NCI-H82 (cell line): ENCODE results near the gene HOXC6.

Experiments used
- DNase-seq: peaks from one replicate; lab custom pipeline; 2025; lab: John Stamatoyannopoulos, UW

Gene HOXC6

DNA sequence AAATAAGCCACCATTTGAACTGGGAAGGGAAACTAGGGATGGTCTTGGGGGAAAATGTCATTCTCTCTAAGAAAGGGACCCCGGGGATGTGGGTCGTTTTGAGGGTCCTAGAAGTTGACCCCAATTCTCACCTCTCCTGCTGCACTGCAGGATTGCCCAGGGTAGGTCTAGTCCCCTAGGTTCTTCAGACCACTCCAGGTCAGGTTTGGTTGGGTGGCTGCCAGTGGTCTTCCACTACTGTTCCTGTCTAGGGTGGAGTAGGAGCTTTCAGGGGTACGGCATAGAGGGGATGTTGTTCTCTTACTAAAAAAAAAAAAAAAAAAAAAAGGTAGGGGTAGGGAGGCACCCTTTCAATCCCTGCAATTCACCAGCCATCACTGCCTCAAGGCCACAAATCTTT, 12.2 kb upstream of the HOXC6 start:
- DNase-seq: no peak

GRCh38 chr12:54016478-54016964, 11.7 kb upstream of the HOXC6 start:
- no peak for DNase-seq

DNA sequence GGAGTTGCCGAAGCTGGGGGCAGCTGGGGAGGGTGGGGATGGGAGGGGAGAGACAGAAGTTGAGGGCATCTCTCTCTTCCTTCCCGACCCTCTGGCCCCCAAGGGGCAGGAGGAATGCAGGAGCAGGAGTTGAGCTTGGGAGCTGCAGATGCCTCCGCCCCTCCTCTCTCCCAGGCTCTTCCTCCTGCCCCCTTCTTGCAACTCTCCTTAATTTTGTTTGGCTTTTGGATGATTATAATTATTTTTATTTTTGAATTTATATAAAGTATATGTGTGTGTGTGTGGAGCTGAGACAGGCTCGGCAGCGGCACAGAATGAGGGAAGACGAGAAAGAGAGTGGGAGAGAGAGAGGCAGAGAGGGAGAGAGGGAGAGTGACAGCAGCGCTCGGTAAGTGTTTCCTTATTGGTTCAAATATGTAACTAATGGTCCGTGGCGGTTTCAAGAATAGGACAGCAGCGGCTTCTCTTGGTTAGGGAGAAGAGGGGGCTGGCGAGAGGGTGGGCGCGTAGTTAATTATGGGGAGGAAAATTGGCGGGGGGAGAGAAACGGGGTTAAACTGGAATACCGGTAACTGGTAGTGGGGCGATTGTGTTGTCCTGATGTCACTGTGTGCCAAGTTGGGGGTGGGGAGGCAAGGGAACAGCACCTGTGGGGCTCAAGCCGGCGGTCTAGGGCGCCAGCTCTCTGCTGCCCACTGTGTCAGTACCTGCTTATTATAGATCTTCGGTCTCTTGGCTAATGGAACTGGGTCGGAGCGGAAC, 11.0 kb upstream of the HOXC6 start:
- DNase-seq: peak; percentile 93

- DNase-seq: peak; percentile 99
Observed at GRCh38 chr12:54017878-54018467, 10.3 kb upstream of the HOXC6 start.

- DNase-seq: peak; percentile 88
Observed at GRCh38 chr12:54018468-54018984, 9.7 kb upstream of the HOXC6 start.

DNA sequence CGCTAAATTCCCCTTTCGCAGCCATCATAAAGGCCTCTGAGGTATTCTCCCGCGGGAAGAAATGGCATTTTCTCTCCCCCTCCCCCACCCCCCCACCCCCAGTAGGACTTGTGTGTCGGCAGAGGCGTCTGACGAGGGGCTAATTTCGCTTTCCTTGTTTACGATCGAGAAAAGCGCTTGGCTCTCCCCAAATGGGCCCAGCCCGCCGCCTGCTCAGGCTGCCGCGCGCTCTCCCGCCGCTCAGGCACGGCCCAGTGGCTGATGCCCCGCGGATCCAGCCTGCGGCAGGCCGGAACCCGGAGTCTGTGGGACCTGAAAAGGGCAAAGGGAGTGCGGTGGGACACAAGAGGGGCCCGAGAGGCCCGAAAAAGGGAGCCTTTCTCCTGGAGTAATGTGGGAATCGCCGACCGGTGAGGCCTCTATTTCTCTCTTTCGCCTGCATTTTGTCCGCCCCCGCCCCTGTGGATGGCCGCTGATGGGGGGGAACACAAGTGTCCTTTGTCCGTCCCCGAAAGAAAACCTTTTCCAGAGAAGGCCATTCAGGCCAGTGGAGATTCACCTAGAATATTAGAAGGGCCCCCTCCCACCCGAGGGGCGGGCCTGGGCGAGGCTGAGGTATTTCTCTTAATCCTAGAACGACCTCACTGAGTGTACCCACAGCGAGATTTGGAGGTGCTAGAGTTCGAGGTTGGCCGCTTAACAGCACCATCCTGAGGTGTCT, 9.0 kb upstream of the HOXC6 start:
- peak; percentile 82 for DNase-seq

DNA sequence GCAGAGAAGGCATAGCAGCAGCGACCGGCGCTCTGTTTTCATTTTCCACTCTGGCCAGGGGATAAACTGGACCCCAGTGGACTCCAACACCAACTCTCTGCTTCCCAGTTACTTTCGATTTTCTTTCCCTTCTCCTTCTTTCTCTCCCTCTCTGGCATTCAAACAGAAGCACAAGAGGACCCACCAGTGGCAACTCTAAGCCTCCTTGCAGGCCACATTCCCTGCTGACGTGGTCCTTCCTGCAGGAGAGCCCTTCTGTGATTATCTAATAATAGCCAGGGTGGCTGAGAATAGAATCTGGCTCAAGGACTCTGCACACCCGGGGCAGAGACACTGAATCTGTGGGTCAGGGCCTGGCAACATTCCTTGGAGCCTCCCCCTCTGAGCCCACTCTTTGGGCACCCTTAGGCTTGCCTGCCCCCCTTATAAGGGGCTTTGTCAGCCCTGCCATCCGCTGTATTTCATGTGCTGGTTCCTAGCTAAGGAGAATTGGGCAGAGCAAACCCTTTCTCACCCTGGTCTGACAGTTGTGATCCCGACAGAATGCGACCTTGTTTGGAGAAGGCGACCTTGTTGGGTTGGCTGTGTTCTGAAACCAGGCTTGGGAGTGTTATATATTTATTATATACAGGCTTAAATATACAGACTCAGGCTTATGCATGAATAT, 8.2 kb upstream of the HOXC6 start:
- DNase-seq: peak; percentile 77

DNA sequence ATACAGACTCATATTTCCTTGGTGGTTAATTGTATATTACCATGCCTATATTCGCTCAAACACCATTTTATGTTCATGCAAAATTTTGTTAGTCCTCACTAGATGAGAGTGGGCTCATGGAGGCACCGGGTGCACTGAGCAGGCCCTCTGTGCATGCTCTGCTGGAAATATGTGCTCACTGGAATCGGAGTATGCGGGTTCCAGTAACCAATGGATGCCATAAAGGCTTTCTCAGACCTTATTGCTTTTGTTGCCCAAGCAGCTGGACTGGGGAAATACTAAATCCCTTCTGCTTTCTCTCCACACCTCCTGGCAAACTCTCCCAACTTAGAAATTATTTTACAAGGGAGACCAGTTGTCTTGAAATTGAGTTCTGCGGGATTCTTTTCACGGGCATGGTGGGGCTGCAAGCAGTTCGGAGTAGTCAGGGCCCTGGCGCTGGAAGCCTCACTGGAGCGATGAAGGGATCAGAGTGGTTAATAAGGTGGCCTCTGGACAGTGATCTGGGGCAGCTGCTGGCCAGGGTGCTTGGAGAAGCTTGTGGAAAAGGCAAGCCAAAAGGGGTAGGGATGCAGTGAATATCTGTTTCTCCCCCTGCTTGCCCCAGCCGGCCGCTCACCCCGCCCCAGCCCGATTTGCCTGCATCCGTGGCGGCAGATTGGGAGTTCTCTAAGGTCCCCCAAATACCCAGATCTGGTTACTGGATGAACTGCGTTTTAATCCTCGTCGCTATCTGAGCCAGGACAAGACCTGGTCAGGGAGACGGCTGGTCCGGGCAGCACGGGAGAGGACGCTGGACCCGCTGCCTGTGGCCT, 7.4 kb upstream of the HOXC6 start:
- peak; percentile 74 for DNase-seq

DNA sequence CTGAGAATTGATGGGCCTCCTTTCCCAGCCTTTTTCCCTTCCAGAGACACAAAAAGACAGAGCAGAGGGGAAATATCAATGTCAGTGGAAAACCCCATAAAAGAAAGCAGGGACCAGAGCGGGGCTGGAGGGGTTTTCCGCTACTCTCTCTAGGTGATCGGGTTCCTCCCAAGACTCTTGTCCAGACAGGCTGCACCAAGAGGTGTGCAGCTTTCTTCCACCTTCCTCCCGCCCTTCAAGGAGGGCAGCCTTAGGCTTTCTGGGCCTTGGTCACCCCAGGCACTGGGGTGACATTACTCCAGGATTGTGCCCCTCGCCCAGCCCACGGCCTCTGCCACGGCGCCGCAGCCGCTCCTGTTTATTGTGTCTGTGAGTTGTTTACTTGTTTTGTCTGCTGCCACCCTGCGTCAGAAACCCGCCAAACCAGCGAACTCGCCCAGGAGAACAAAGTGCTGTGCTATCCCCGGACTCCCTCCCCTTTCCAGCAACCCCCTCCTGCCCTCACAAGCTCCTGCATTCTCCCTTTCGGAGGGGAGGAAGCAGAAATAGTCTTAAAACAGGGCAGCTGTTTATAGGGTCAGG, 6.7 kb upstream of the HOXC6 start:
- peak; percentile 87 for DNase-seq

- no peak for DNase-seq
Observed at GRCh38 chr12:54022960-54023884, 5.0 kb upstream of the HOXC6 start.

DNA sequence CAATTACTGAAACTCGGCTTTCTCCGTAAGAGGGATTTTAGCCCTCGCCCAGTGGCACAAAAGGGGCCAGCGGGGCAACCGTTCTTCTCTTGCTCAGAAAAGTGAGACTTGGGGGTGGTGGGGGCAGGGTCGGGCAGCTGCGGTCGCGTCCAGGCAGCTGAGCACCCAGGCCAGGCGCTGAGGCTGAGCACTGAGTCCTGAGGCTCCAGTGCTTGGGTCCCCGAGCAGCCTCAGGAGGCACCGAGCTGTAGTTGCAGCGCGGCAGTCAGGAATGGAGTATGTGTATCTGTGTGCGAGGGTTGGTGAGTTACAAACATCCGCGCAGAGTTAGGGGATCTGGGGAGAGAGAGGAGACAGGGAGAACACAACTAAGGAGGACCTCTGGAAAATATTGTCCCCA, 4.1 kb upstream of the HOXC6 start:
- no peak for DNase-seq

GRCh38 chr12:54024581-54025305, 3.5 kb upstream of the HOXC6 start:
- no peak for DNase-seq

GRCh38 chr12:54025499-54026405, 2.5 kb upstream of the HOXC6 start:
- DNase-seq: no peak

DNA sequence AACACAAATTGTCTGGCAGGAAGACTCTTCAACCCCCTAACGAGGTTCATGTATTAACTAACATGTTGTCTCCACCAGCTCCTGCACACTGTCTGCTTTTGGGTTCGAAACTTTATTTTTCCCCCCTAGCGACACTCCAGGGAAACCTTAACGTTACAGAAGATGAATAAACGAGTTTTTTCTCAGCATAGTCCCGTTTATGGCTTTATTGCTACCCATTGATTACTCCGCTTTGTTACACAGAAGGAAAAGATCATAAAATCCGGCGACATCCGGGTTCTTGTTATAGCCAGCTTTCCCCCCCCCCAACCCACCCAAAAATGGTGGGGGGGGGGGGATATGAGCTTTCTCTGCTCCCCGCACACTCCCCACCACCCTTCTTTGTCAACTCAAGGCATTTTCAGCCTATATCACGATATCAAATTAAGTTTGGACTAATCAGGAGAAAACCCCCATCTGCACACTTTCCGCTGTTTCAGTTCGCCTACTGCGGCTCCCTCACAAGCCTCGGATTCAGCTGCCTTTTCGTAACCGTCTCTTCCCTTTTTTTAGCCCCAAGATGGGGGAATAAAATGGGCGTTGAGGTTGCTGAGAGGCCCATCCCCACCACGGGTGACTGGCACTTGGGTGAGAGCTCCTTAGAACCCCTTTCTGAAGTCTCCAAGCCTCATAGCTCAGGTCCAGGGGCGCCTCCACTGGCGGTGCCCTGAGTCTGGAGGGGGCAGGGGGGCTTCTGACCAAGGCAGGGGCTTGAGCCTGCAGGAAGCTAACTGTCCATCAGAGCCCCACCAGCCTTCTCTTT, 1.4 kb upstream of the HOXC6 start:
- DNase-seq: no peak

DNA sequence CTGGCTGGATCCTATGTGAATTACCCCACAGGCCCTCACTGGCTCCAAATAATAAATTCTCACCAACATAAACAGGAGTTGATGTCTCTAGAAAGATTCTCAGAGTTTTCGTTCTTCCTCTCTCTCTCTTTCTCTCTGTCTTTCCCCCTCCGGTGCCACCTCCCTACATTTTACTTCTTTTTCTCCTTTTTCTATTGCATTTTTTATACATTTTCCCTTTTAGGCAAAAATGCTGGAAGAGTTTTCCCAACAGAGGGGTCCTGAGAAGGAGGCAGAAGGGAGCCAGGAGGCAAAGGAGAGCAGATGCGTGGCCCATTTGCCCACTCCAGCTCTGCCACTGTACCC, 826 bp upstream of the HOXC6 start:
- no peak for DNase-seq

DNA sequence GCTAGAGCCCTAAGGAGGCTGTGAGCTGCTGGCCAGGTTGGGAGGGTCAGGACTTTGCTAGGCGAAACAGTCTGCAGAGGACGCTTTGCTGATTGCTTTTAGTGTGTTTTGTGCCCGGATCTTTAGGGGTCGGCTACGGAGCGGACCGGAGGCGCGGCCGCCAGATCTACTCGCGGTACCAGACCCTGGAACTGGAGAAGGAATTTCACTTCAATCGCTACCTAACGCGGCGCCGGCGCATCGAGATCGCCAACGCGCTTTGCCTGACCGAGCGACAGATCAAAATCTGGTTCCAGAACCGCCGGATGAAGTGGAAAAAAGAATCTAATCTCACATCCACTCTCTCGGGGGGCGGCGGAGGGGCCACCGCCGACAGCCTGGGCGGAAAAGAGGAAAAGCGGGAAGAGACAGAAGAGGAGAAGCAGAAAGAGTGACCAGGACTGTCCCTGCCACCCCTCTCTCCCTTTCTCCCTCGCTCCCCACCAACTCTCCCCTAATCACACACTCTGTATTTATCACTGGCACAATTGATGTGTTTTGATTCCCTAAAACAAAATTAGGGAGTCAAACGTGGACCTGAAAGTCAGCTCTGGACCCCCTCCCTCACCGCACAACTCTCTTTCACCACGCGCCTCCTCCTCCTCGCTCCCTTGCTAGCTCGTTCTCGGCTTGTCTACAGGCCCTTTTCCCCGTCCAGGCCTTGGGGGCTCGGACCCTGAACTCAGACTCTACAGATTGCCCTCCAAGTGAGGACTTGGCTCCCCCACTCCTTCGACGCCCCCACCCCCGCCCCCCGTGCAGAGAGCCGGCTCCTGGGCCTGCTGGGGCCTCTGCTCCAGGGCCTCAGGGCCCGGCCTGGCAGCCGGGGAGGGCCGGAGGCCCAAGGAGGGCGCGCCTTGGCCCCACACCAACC, 1.5 kb downstream of the HOXC6 start:
- no peak for DNase-seq
